RWPE1 (cell line): ENCODE data around the gene RELB.

Experiments used
- CTCF ChIA-PET: fragments of 350-600 bp; sonication (Branson Sonifier 250); formaldehyde crosslinking; extraction: SDS; loops from one replicate; lab custom pipeline; 2021; lab: Yijun Ruan, JAX
- POLR2A ChIA-PET: fragments of 400-600 bp; formaldehyde crosslinking; extraction: SDS; loops from one replicate; lab custom pipeline; 2020; ENCODE audit warnings: antibody characterized with exemption; ENCODE audit not compliant: low non-redundant PET; lab: Yijun Ruan, JAX
- DNase-seq: peaks from one replicate; pipeline ENCODE4 v3.0.0; 2012; ENCODE audit warnings: low spot score
- H3K27ac ChIP-seq: fragments of 450-650 bp; 2 replicates; pipeline ENCODE4 v1.5.1; 2017
- CTCF ChIP-seq: fragments of 450-650 bp; conservative IDR thresholded peaks from 2 replicates; pipeline ENCODE4 v1.5.1; 2017; ENCODE audit warnings: low read depth, mild to moderate bottlenecking

RELB gene

GRCh38 chr19:44985445-44985844, 15.8 kb upstream of the RELB start:
- no peak for TF ChIP-seq CTCF
- H3K27ac ChIP-seq, result peak overlapping the region; percentile 7; the same call in 1 of the 2 replicates
- CTCF ChIA-PET, result no interaction called here
- POLR2A ChIA-PET, result no interaction called here
- DNase-seq, result no peak

- POLR2A ChIA-PET, result no interaction called here
Measured at GRCh38 chr19:44986389-44986788, 14.9 kb upstream of the RELB start.

GRCh38 chr19:44987148-44987675, 14.1 kb upstream of the RELB start:
- H3K27ac ChIP-seq, result peak overlapping the region; percentile 17; the same call in 1 of the 2 replicates
- CTCF ChIA-PET, result interaction anchor here (0.6 kb wide), 1 partner anchor 75 kb away, joined by 3 read pairs; no protein-coding TSS in a partner anchor
- DNase-seq, result no peak
- no peak for TF ChIP-seq CTCF
- POLR2A ChIA-PET, result no interaction called here

More at GRCh38 chr19:44986389-44986788, 14.9 kb upstream of the RELB start:
- no peak for DNase-seq
- CTCF ChIA-PET, result interaction anchor here (0.5 to 0.6 kb wide), 2 partner anchors 76 to 83 kb away, joined by 3 read pairs; no protein-coding TSS in a partner anchor
- TF ChIP-seq CTCF, result no peak
- H3K27ac ChIP-seq, result peak overlapping the region; percentile 7; the same call in 1 of the 2 replicates

- ChIA-PET POLR2A (interaction anchor here (0.5 to 0.6 kb wide), 2 partner anchors 19 to 297 kb away, joined by 3 to 5 read pairs; no protein-coding TSS in a partner anchor), CTCF (interaction anchor here (1.4 kb wide), 1 partner anchor 14 kb away, joined by 5 read pairs; no protein-coding TSS in a partner anchor)
- no peak for DNase-seq
- no peak for TF ChIP-seq CTCF
- peak overlapping the region; percentile 17; the same call in 1 of the 2 replicates for H3K27ac ChIP-seq
Measured at GRCh38 chr19:44988273-44988672, 13.0 kb upstream of the RELB start.

- no peak overlapping the region for H3K27ac ChIP-seq
- CTCF ChIA-PET, result interaction anchor here (0.6 to 1.4 kb wide), 4 partner anchors 12 to 76 kb away, joined by 4 to 6 read pairs (median 5); no protein-coding TSS in a partner anchor
- peak; percentile 21 for DNase-seq
Measured at GRCh38 chr19:44988896-44989556, 12.2 kb upstream of the RELB start.

More at GRCh38 chr19:44988896-44989556, 12.2 kb upstream of the RELB start:
- POLR2A ChIA-PET, result no interaction called here
- peak; percentile 55 for TF ChIP-seq CTCF
